Measurements from ENCODE around the gene PHF13. TPM values are rescaled to one million over a fixed set of nuclear protein-coding genes. Genes with fewer than 3 reads are reported as not detected.
"Not testable (repeated sequence)": the region's sequence is repeated elsewhere in the genome, so short reads cannot be mapped to it uniquely, and the experiment has no call there.

Gene PHF13
- total and polyA plus RNA-seq, 9 of the 15 experiments (the other 6 are each of a cell fraction or from before 2014, with no cell fraction given) = 1.8 to 36.1 (median 11.7) TPM

- DNase-seq (ENCODE audit: extremely low read depth in 1 of 4, low spot score in 3 of 4); H3K27me3 ChIP-seq (ENCODE audit: control insufficient read depth in 2 of 2, insufficient read depth in 2 of 2, low read length in 2 of 2); intact Hi-C loops (cut with micrococcal nuclease); FAIRE-seq; in situ Hi-C loops (cut with MboI); H3K9me3 ChIP-seq (replicated peaks; ENCODE audit: control insufficient read depth, insufficient read depth, low read depth, low read length); H3K27ac ChIP-seq (ENCODE audit: extremely low read depth, low read depth, low read length); H3K4me3 ChIP-seq; H4K20me1 ChIP-seq (replicated peaks; ENCODE audit: control insufficient read depth, insufficient read depth, low read length); H3K4me1 ChIP-seq (replicated peaks in 1 of 2; ENCODE audit: control insufficient read depth in 2 of 2, insufficient read depth in 2 of 2, low read length in 2 of 2); H2AFZ ChIP-seq (ENCODE audit: low read depth, low read length); BruUV-seq (replicated peaks); H3K9me1 ChIP-seq (ENCODE audit: control insufficient read depth, insufficient read depth, low read length); CTCF ChIA-PET (ENCODE audit: low intra/inter-chr PET ratio); H3K9ac ChIP-seq (ENCODE audit: insufficient read depth in 1 of 2, low read depth in 2 of 2, low read length in 2 of 2); H3K4me2 ChIP-seq (ENCODE audit: insufficient read depth, low read length): not testable (repeated sequence)
- peaks cover 83% of the 10 kb centered on the region for H3K36me3 ChIP-seq (ENCODE audit: control insufficient read depth, insufficient read depth, low read length)
- 97% methylated on average over 7 of the region's 7 CpGs for WGBS (ENCODE audit: insufficient coverage, low coverage, missing lambda C conversion rate)
- peaks cover 21% of the 10 kb centered on the region for H3K79me2 ChIP-seq (ENCODE audit: control insufficient read depth, insufficient read depth, low read length)
- peak; percentile 64 for ATAC-seq
- TF ChIP-seq FOS (IDR thresholded peaks at IDR 0.05; ENCODE audit: extremely low read depth, insufficient read length) (peak; percentile 46), RBM25 (IDR thresholded peaks at IDR 0.05; ENCODE audit: low read depth, low read length, severe bottlenecking) (peak; percentile 5), ZNF316 (IDR thresholded peaks at IDR 0.05) (peak; percentile 27; the same call in 1 of the 2 replicates), ASH1L (IDR thresholded peaks at IDR 0.05; ENCODE audit: borderline replicate concordance, low read depth, partially characterized antibody) (peak; percentile 67), NFYB (IDR thresholded peaks at IDR 0.05; ENCODE audit: extremely low read depth, insufficient read length) (peak; percentile 86)
- POLR2A ChIA-PET = interaction anchor here (0.7 to 1.4 kb wide), 3 partner anchors 10 to 12 kb away, joined by 3 to 5 read pairs (median 4); no protein-coding TSS in a partner anchor
Measured at GRCh38 chr1:6662468-6662867, 48.9 kb downstream of the PHF13 start.

- H4K20me1 ChIP-seq (replicated peaks; ENCODE audit: control insufficient read depth, insufficient read depth, low read length) = no peaks in the 10 kb centered on the region; the same call in 1 of the 2 replicates
- peak overlapping the region in 1 of 2 experiments; percentile 79; a peak in 1 of 4 replicates for H3K9ac ChIP-seq (ENCODE audit: insufficient read depth in 1 of 2, low read depth in 2 of 2, low read length in 2 of 2)
- peak overlapping the region; percentile 38; the same call in 1 of the 2 replicates for H3K4me2 ChIP-seq (ENCODE audit: insufficient read depth, low read length)
- H3K4me3 ChIP-seq = no peak overlapping the region
- ATAC-seq = peak; percentile 72
- H3K9me1 ChIP-seq (ENCODE audit: control insufficient read depth, insufficient read depth, low read length) = no peaks in the 10 kb centered on the region
- peaks cover 81% of the 10 kb centered on the region for H3K36me3 ChIP-seq (ENCODE audit: control insufficient read depth, insufficient read depth, low read length)
- BruUV-seq (replicated peaks) = no TSS peak
- H3K27me3 ChIP-seq (ENCODE audit: control insufficient read depth in 2 of 2, insufficient read depth in 2 of 2, low read length in 2 of 2) = no peaks in the 10 kb centered on the region
- peak in 3 of 4 experiments; percentile 42 to 60 (median 56) for DNase-seq (ENCODE audit: extremely low read depth in 1 of 4, low spot score in 3 of 4)
- 46% methylated on average over 5 of the region's 5 CpGs for WGBS (ENCODE audit: insufficient coverage, low coverage, missing lambda C conversion rate)
- peaks cover 20% of the 10 kb centered on the region for H3K79me2 ChIP-seq (ENCODE audit: control insufficient read depth, insufficient read depth, low read length)
- H3K27ac ChIP-seq (ENCODE audit: extremely low read depth, low read depth, low read length) = peak overlapping the region; percentile 25; the same call in 1 of the 3 replicates
- ChIA-PET POLR2A (interaction anchor here (0.5 to 1.9 kb wide), 6 partner anchors 14 to 336 kb away, joined by 3 to 7 read pairs (median 4); no protein-coding TSS in a partner anchor), CTCF (ENCODE audit: low intra/inter-chr PET ratio) (no interaction called here)
- H3K9me3 ChIP-seq (replicated peaks; ENCODE audit: control insufficient read depth, insufficient read depth, low read depth, low read length) = no peaks in the 10 kb centered on the region
- in situ Hi-C loops (cut with MboI) = no loop called here
- H3K4me1 ChIP-seq (replicated peaks in 1 of 2; ENCODE audit: control insufficient read depth in 2 of 2, insufficient read depth in 2 of 2, low read length in 2 of 2) = peaks cover 0 to 6% of the 10 kb centered on the region in 2 experiments; a peak in 3 of 5 replicates
- intact Hi-C loops (cut with micrococcal nuclease) = no loop called here
- FAIRE-seq = peak; percentile 40
- no peak overlapping the region for H2AFZ ChIP-seq (ENCODE audit: low read depth, low read length)
- TF ChIP-seq YBX1 (IDR thresholded peaks at IDR 0.05) = no peak
- 0 out of 2 replicates have a peak, but pooled peaks have one; percentile 24 for TF ChIP-seq GATA2 (CRISPR knock-in tag; IDR thresholded peaks at IDR 0.05)
- TF ChIP-seq ZNF140 (CRISPR knock-in tag; IDR thresholded peaks at IDR 0.05) = no peak
- TF ChIP-seq MYBL2 (IDR thresholded peaks at IDR 0.05; ENCODE audit: low read depth) = no peak
- no peak for TF ChIP-seq MYBL2 (CRISPR knock-in tag; IDR thresholded peaks at IDR 0.05; ENCODE audit: borderline replicate concordance)
- TF ChIP-seq ZBTB11 (CRISPR knock-in tag; IDR thresholded peaks at IDR 0.05) = peak in 1 of 3 experiments; percentile 36; a peak in 1 of 6 replicates
- no peak for TF ChIP-seq FOXM1 (IDR thresholded peaks at IDR 0.05; ENCODE audit: low read depth)
- TF ChIP-seq FOXM1 (CRISPR knock-in tag; IDR thresholded peaks at IDR 0.05; ENCODE audit: low read depth) = no peak
Measured at GRCh38 chr1:6666696-6667095, 53.2 kb downstream of the PHF13 start.

Data from K562 (cell line).